Smooth muscle cell (in vitro differentiated cells): ENCODE data around the gene TTLL8. TPM values are rescaled to one million over a fixed set of nuclear protein-coding genes. Genes with fewer than 3 reads are reported as not detected.

Experiments
- DNase-seq: peaks from one replicate; lab custom pipeline; 2025; ENCODE audit not compliant: unreplicated experiment; lab: John Stamatoyannopoulos, UW
- H2AFZ ChIP-seq: fragments of 200-600 bp; sonication (generic); 2 replicates; pipeline ENCODE4 v1.6.0; 2016; ENCODE audit warnings: antibody characterized with exemption, low read depth, mild to moderate bottlenecking
- H3F3A ChIP-seq: fragments of 200-600 bp; sonication (generic); 2 replicates; pipeline ENCODE4 v1.6.0; 2017; ENCODE audit warnings: antibody characterized with exemption, low read depth
- H3K27ac ChIP-seq: fragments of 200-600 bp; sonication (generic); 2 replicates; pipeline ENCODE4 v1.5.1; 2016; ENCODE audit warnings: low read depth, mild to moderate bottlenecking
- H3K27me3 ChIP-seq: fragments of 200-600 bp; sonication (generic); 2 replicates; pipeline ENCODE4 v1.6.1; 2016; ENCODE audit warnings: low read depth, mild to moderate bottlenecking
- H3K36me3 ChIP-seq: fragments of 200-600 bp; sonication (generic); 2 replicates; pipeline ENCODE4 v1.5.1; 2016; ENCODE audit warnings: low read depth
- H3K4me1 ChIP-seq: fragments of 200-600 bp; sonication (generic); 2 replicates; pipeline ENCODE4 v1.5.1; 2016; ENCODE audit warnings: low read depth
- H3K4me2 ChIP-seq: fragments of 200-600 bp; sonication (generic); 2 replicates; pipeline ENCODE4 v1.6.0; 2016; ENCODE audit warnings: mild to moderate bottlenecking
- H3K4me3 ChIP-seq: fragments of 200-600 bp; sonication (generic); 2 replicates; pipeline ENCODE4 v1.5.1; 2016; ENCODE audit warnings: mild to moderate bottlenecking
- H3K79me2 ChIP-seq: fragments of 200-600 bp; sonication (generic); 2 replicates; pipeline ENCODE4 v1.6.0; 2016; ENCODE audit warnings: low read depth, mild to moderate bottlenecking
- H3K9ac ChIP-seq: fragments of 200-600 bp; sonication (generic); 2 replicates; pipeline ENCODE4 v1.6.0; 2016; ENCODE audit warnings: low read depth
- H3K9me3 ChIP-seq: fragments of 200-600 bp; sonication (generic); replicated peaks from 2 replicates; pipeline ENCODE4 v1.5.1; 2016; ENCODE audit warnings: low read depth
- H4K20me1 ChIP-seq: fragments of 200-600 bp; sonication (generic); 2 replicates; pipeline ENCODE4 v1.6.0; 2016; ENCODE audit warnings: low read depth
- CTCF ChIP-seq: fragments of 200-600 bp; sonication (generic); IDR thresholded peaks from 2 replicates; pipeline ENCODE4 v1.5.1; 2017; ENCODE audit warnings: borderline replicate concordance, mild to moderate bottlenecking, antibody characterized with exemption; ENCODE audit not compliant: insufficient read depth, poor library complexity, severe bottlenecking
- WGBS: methylation state at CpG from one replicate; pipeline ENCODE4 v1.1.7; 2016; ENCODE audit warnings: low lambda C conversion rate; 5-methylcytosine and 5-hydroxymethylcytosine counted together
- polyA plus RNA-seq: library from polyadenylated mRNA; unstranded; fragments of >200 nt; fragmentation: Nextera tagmentation; extraction: Ambion mirVana; gene quantifications from 2 replicates; pipeline ENCODE4 v1.2.1, GENCODE V29; 2016
- total RNA-seq: library from RNA; depleted of rRNA; stranded (reverse); fragments of >200 nt; gene quantifications from 2 replicates; pipeline ENCODE4 v1.2.3, GENCODE V29; 2014

Gene TTLL8
- total and polyA plus RNA-seq, 2 experiments from 2014 or later = 0.10 TPM; not detected in 1

GRCh38 chr22:50076646-50077535, 18.8 kb upstream of the TTLL8 start:
- Histone ChIP-seq H3K79me2 (no peaks in the 10 kb centered on the region), H3F3A (no peaks in the 10 kb centered on the region), H3K4me3 (no peak overlapping the region), H3K9me3 (no peaks in the 10 kb centered on the region), H4K20me1 (no peaks in the 10 kb centered on the region), H3K4me2 (no peak overlapping the region), H3K36me3 (no peaks in the 10 kb centered on the region), H3K4me1 (no peaks in the 10 kb centered on the region), H3K27ac (no peak overlapping the region), H3K9ac (no peak overlapping the region), H2AFZ (no peak overlapping the region), H3K27me3 (no peaks in the 10 kb centered on the region)
- TF ChIP-seq CTCF = no peak
- WGBS = 91% methylated on average over 43 of the region's 43 CpGs
- DNase-seq = no peak

- Histone ChIP-seq H3F3A (no peaks in the 10 kb centered on the region), H3K27me3 (no peaks in the 10 kb centered on the region), H3K36me3 (no peaks in the 10 kb centered on the region), H3K27ac (no peak overlapping the region), H3K79me2 (no peaks in the 10 kb centered on the region), H3K4me3 (no peak overlapping the region), H3K4me1 (no peaks in the 10 kb centered on the region), H4K20me1 (no peaks in the 10 kb centered on the region), H3K9ac (no peak overlapping the region), H3K4me2 (no peak overlapping the region), H3K9me3 (no peaks in the 10 kb centered on the region), H2AFZ (no peak overlapping the region)
- no peak for TF ChIP-seq CTCF
- 89% methylated on average over 32 of the region's 32 CpGs for WGBS
- no peak for DNase-seq
These were observed 16.7 kb upstream of the TTLL8 start for GRCh38 chr22:50074551-50075530.

- Histone ChIP-seq H3K4me2 (no peak overlapping the region), H3F3A (no peaks in the 10 kb centered on the region), H3K4me3 (no peak overlapping the region), H3K9me3 (no peaks in the 10 kb centered on the region), H3K27ac (no peak overlapping the region), H3K27me3 (no peaks in the 10 kb centered on the region), H2AFZ (no peak overlapping the region), H4K20me1 (no peaks in the 10 kb centered on the region), H3K36me3 (no peaks in the 10 kb centered on the region), H3K79me2 (no peaks in the 10 kb centered on the region), H3K4me1 (no peaks in the 10 kb centered on the region), H3K9ac (no peak overlapping the region)
- TF ChIP-seq CTCF = no peak
- WGBS = 76% methylated on average over 17 of the region's 17 CpGs
- no peak for DNase-seq
These were observed 16.0 kb upstream of the TTLL8 start for GRCh38 chr22:50074056-50074455.
